22Rv1 (cell line): ENCODE measurements around the gene TTC12.

Experiments
- ZFX ChIP-seq: fragments of 450-650 bp; IDR thresholded peaks from 2 replicates; pipeline ENCODE4 v1.6.1; 2017; ENCODE audit warnings: antibody characterized with exemption, borderline replicate concordance
- TF ChIP-seq, protein P1 (sequence below): fragments of 450-650 bp; IDR thresholded peaks from 2 replicates; pipeline ENCODE4 v1.5.1; 2017; ENCODE audit warnings: mild to moderate bottlenecking

DNA sequence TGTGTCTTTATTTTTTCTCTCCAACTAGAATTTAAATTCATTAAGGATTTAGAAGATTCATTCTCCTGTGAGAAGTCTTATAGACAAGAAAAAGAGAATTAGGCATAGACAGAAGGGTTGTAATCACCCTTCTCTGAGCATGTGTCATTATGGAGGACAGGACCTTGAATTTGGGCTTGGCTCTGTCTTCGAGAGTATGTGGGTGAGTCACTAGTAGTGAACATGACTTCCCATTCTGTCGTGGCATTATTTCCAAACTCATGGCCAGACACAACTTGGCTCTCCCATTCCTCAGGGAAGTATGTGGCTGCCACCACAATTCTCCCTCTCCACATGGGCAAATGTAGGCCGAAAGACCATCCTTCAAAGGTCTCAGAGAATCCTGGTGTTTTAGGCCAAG, 58.9 kb downstream of the TTC12 start:
- TF ChIP-seq, protein P1, sequence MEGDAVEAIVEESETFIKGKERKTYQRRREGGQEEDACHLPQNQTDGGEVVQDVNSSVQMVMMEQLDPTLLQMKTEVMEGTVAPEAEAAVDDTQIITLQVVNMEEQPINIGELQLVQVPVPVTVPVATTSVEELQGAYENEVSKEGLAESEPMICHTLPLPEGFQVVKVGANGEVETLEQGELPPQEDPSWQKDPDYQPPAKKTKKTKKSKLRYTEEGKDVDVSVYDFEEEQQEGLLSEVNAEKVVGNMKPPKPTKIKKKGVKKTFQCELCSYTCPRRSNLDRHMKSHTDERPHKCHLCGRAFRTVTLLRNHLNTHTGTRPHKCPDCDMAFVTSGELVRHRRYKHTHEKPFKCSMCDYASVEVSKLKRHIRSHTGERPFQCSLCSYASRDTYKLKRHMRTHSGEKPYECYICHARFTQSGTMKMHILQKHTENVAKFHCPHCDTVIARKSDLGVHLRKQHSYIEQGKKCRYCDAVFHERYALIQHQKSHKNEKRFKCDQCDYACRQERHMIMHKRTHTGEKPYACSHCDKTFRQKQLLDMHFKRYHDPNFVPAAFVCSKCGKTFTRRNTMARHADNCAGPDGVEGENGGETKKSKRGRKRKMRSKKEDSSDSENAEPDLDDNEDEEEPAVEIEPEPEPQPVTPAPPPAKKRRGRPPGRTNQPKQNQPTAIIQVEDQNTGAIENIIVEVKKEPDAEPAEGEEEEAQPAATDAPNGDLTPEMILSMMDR = no peak
- no peak for TF ChIP-seq ZFX
